BLaER1 treated with 17β-estradiol and CSF1 and Interleukin-3, amounts not matched to agents 10 nM and 100 nM (cell line): Measurements from ENCODE around the gene DENND4C.

ENCODE experiments used
- H3K27ac ChIP-seq, 11 experiments: shearing (Covaris generic); formaldehyde crosslinking; 2 replicates each; pipeline ENCODE4 v1.8.1; 2022
- H3K27me3 ChIP-seq, 11 experiments: shearing (Covaris generic); formaldehyde crosslinking; 2 replicates each; pipeline ENCODE4 v1.8.1; 2022
- H3K36me3 ChIP-seq, 11 experiments: shearing (Covaris generic); formaldehyde crosslinking; 2 replicates each; pipeline ENCODE4 v1.8.1; 2022
- H3K4me1 ChIP-seq, 10 experiments: shearing (Covaris generic); formaldehyde crosslinking; 2 replicates each; pipeline ENCODE4 v1.8.1; 2022
- H3K4me2 ChIP-seq, 11 experiments: shearing (Covaris generic); formaldehyde crosslinking; 2 replicates each; pipeline ENCODE4 v1.8.1; 2022
- H3K4me3 ChIP-seq, 10 experiments: shearing (Covaris generic); formaldehyde crosslinking; 2 replicates each; pipeline ENCODE4 v1.8.1; 2022
- H3K9ac ChIP-seq, 11 experiments: shearing (Covaris generic); formaldehyde crosslinking; 2 replicates each; pipeline ENCODE4 v1.8.1; 2022
- H3K9me3 ChIP-seq, 11 experiments: shearing (Covaris generic); formaldehyde crosslinking; replicated peaks in 1 of 11; 2 replicates each; pipeline ENCODE4 v1.8.1; 2022
- H4K20me1 ChIP-seq, 11 experiments: shearing (Covaris generic); formaldehyde crosslinking; 2 replicates each; pipeline ENCODE4 v1.8.1; 2022
- Cebpa-rat ChIP-seq, 11 experiments: shearing (Covaris generic); IDR thresholded peaks; 2 replicates each; pipeline ENCODE4 v1.8.1; 2022

Gene DENND4C

GRCh38 chr9:19298436-19299000, 68.0 kb downstream of the DENND4C start:
- H3K27me3 ChIP-seq, result no peaks in the 10 kb centered on the region
- H3K9ac ChIP-seq, result no peak overlapping the region
- peaks cover 0 to 99% (median 0%) of the 10 kb centered on the region in 11 experiments; a peak in 4 of 22 replicates for H4K20me1 ChIP-seq

GRCh38 chr9:19303216-19303615, 72.7 kb downstream of the DENND4C start:
- Histone ChIP-seq H3K27me3 (no peaks in the 10 kb centered on the region), H3K9me3 (no peaks in the 10 kb centered on the region), H3K4me3 (no peak overlapping the region), H3K4me2 (no peak overlapping the region), H3K9ac (no peak overlapping the region), H3K36me3 (peaks cover 27 to 99% (median 69%) of the 10 kb centered on the region in 11 experiments), H3K27ac (no peak overlapping the region), H3K4me1 (no peaks in the 10 kb centered on the region), H4K20me1 (peaks cover 0 to 95% (median 0%) of the 10 kb centered on the region in 11 experiments; a peak in 5 of 22 replicates)
- TF ChIP-seq Cebpa-rat (IDR thresholded peaks at IDR 0.05), result no peak

More at GRCh38 chr9:19298436-19299000, 68.0 kb downstream of the DENND4C start:
- Histone ChIP-seq H3K4me1 (no peaks in the 10 kb centered on the region), H3K9me3 (no peaks in the 10 kb centered on the region), H3K36me3 (peaks cover 38 to 98% (median 73%) of the 10 kb centered on the region in 11 experiments), H3K4me3 (no peak overlapping the region), H3K4me2 (no peak overlapping the region), H3K27ac (no peak overlapping the region)
- TF ChIP-seq Cebpa-rat (IDR thresholded peaks at IDR 0.05), result no peak

GRCh38 chr9:19306568-19306967, 76.1 kb downstream of the DENND4C start:
- Histone ChIP-seq H3K9ac (no peak overlapping the region), H3K36me3 (peaks cover 16 to 98% (median 44%) of the 10 kb centered on the region in 11 experiments), H3K4me2 (no peak overlapping the region), H3K27me3 (no peaks in the 10 kb centered on the region), H3K4me1 (no peaks in the 10 kb centered on the region), H3K9me3 (no peaks in the 10 kb centered on the region), H3K4me3 (no peak overlapping the region), H3K27ac (no peak overlapping the region), H4K20me1 (peaks cover 0 to 96% (median 0%) of the 10 kb centered on the region in 11 experiments; a peak in 5 of 22 replicates)
- TF ChIP-seq Cebpa-rat (IDR thresholded peaks at IDR 0.05), result no peak

GRCh38 chr9:19310246-19310645, 79.8 kb downstream of the DENND4C start:
- Histone ChIP-seq H3K27me3 (no peaks in the 10 kb centered on the region), H3K4me2 (no peak overlapping the region), H3K27ac (no peak overlapping the region), H3K9me3 (no peaks in the 10 kb centered on the region), H3K9ac (no peak overlapping the region), H3K4me1 (no peaks in the 10 kb centered on the region), H3K4me3 (no peak overlapping the region), H3K36me3 (peaks cover 7 to 92% (median 18%) of the 10 kb centered on the region in 11 experiments; a peak in 19 of 22 replicates), H4K20me1 (peaks cover 0 to 95% (median 0%) of the 10 kb centered on the region in 11 experiments; a peak in 6 of 22 replicates)
- no peak for TF ChIP-seq Cebpa-rat (IDR thresholded peaks at IDR 0.05)

GRCh38 chr9:19313573-19313972, 83.1 kb downstream of the DENND4C start:
- peaks cover 11 to 88% (median 23%) of the 10 kb centered on the region in 11 experiments for H3K36me3 ChIP-seq
- no peak overlapping the region for H3K9ac ChIP-seq
- H3K4me2 ChIP-seq, result no peak overlapping the region
- TF ChIP-seq Cebpa-rat (IDR thresholded peaks at IDR 0.05), result no peak
- H3K4me1 ChIP-seq, result no peaks in the 10 kb centered on the region
- H3K27me3 ChIP-seq, result no peaks in the 10 kb centered on the region
- H3K9me3 ChIP-seq, result no peaks in the 10 kb centered on the region
- H3K4me3 ChIP-seq, result no peak overlapping the region
- peaks cover 0 to 93% (median 0%) of the 10 kb centered on the region in 11 experiments; a peak in 4 of 22 replicates for H4K20me1 ChIP-seq
- no peak overlapping the region for H3K27ac ChIP-seq

GRCh38 chr9:19320495-19320894, 90.0 kb downstream of the DENND4C start:
- TF ChIP-seq Cebpa-rat (IDR thresholded peaks at IDR 0.05), result no peak
- no peaks in the 10 kb centered on the region for H3K9me3 ChIP-seq
- no peak overlapping the region for H3K4me3 ChIP-seq
- H3K9ac ChIP-seq, result no peak overlapping the region
- peaks cover 29 to 96% (median 54%) of the 10 kb centered on the region in 11 experiments for H3K36me3 ChIP-seq
- no peak overlapping the region for H3K27ac ChIP-seq
- no peaks in the 10 kb centered on the region for H3K4me1 ChIP-seq
- H4K20me1 ChIP-seq, result peaks cover 0 to 88% (median 0%) of the 10 kb centered on the region in 11 experiments; a peak in 4 of 22 replicates
- no peak overlapping the region for H3K4me2 ChIP-seq
- no peaks in the 10 kb centered on the region for H3K27me3 ChIP-seq

GRCh38 chr9:19331877-19332276, 101.4 kb downstream of the DENND4C start:
- Histone ChIP-seq H3K9ac (no peak overlapping the region), H3K27ac (no peak overlapping the region), H3K36me3 (peaks cover 42 to 98% (median 68%) of the 10 kb centered on the region in 11 experiments), H3K9me3 (no peaks in the 10 kb centered on the region; a peak in 1 of 22 replicates), H4K20me1 (peaks cover 0 to 73% (median 0%) of the 10 kb centered on the region in 11 experiments; a peak in 3 of 22 replicates), H3K4me2 (no peak overlapping the region), H3K4me1 (no peaks in the 10 kb centered on the region), H3K4me3 (no peak overlapping the region), H3K27me3 (no peaks in the 10 kb centered on the region)
- TF ChIP-seq Cebpa-rat (IDR thresholded peaks at IDR 0.05), result no peak

GRCh38 chr9:19336166-19336565, 105.7 kb downstream of the DENND4C start:
- H3K27me3 ChIP-seq, result no peaks in the 10 kb centered on the region
- H3K4me1 ChIP-seq, result no peaks in the 10 kb centered on the region
- H4K20me1 ChIP-seq, result peaks cover 0 to 90% (median 0%) of the 10 kb centered on the region in 11 experiments; a peak in 4 of 22 replicates
- no peaks in the 10 kb centered on the region for H3K9me3 ChIP-seq
- no peak overlapping the region for H3K4me3 ChIP-seq
- no peak overlapping the region for H3K4me2 ChIP-seq
- no peak for TF ChIP-seq Cebpa-rat (IDR thresholded peaks at IDR 0.05)
- H3K27ac ChIP-seq, result no peak overlapping the region
- peaks cover 38 to 100% (median 68%) of the 10 kb centered on the region in 11 experiments; a peak in 21 of 22 replicates for H3K36me3 ChIP-seq
- no peak overlapping the region for H3K9ac ChIP-seq

- peaks cover 38 to 99% (median 66%) of the 10 kb centered on the region in 11 experiments for H3K36me3 ChIP-seq
- no peak overlapping the region for H3K27ac ChIP-seq
- no peak for TF ChIP-seq Cebpa-rat (IDR thresholded peaks at IDR 0.05)
- H3K4me3 ChIP-seq, result no peak overlapping the region
- H3K9ac ChIP-seq, result no peak overlapping the region
- H3K9me3 ChIP-seq, result no peaks in the 10 kb centered on the region
- H4K20me1 ChIP-seq, result peaks cover 0 to 99% (median 0%) of the 10 kb centered on the region in 11 experiments; a peak in 5 of 22 replicates
- no peak overlapping the region for H3K4me2 ChIP-seq
- H3K27me3 ChIP-seq, result no peaks in the 10 kb centered on the region
- no peaks in the 10 kb centered on the region for H3K4me1 ChIP-seq
These were observed 112.5 kb downstream of the DENND4C start for GRCh38 chr9:19342947-19343346.

- peaks cover 55 to 100% (median 78%) of the 10 kb centered on the region in 11 experiments for H3K36me3 ChIP-seq
These were observed 128.2 kb downstream of the DENND4C start for GRCh38 chr9:19358701-19359100.

More at GRCh38 chr9:19358701-19359100, 128.2 kb downstream of the DENND4C start:
- H3K4me2 ChIP-seq, result no peak overlapping the region
- TF ChIP-seq Cebpa-rat (IDR thresholded peaks at IDR 0.05), result no peak
- no peaks in the 10 kb centered on the region for H3K4me1 ChIP-seq
- no peak overlapping the region for H3K9ac ChIP-seq
- no peak overlapping the region for H3K27ac ChIP-seq
- H3K27me3 ChIP-seq, result no peaks in the 10 kb centered on the region
- no peak overlapping the region for H3K4me3 ChIP-seq
- H3K9me3 ChIP-seq, result no peaks in the 10 kb centered on the region
- peaks cover 0 to 71% (median 0%) of the 10 kb centered on the region in 11 experiments; a peak in 3 of 22 replicates for H4K20me1 ChIP-seq
